NK-92 treated with Interleukin-12 subunit alpha and Interleukin-12 subunit beta, amount 100 ng/mL, for 24 hours (cell line): ENCODE measurements around the gene XXYLT1.

Experiments
- DNase-seq: peaks from one replicate; lab custom pipeline; 2025; lab: John Stamatoyannopoulos, UW

Gene XXYLT1

GRCh38 chr3:195184716-195185421 lies 86.1 kb downstream of the XXYLT1 start:
- DNase-seq = no peak

GRCh38 chr3:195183071-195183776 lies 87.7 kb downstream of the XXYLT1 start:
- no peak for DNase-seq

DNA sequence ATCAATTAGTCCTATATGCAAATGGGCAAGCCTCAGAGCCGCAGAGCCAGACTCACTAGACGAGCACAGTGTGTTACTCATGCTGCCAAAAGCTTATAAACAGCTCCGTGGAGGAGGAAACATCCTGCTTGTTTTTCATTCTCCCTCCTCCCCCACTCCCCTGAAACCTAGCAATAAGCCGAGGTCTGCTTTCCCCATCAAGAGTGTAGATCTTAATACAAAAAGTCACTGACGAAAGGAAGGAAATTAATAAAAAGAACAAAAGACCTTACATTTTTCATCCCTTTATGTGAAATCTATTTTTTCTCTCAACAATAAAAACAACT lies 88.5 kb downstream of the XXYLT1 start:
- no peak for DNase-seq

GRCh38 chr3:195181741-195182469 lies 89.1 kb downstream of the XXYLT1 start:
- no peak for DNase-seq

- DNase-seq = no peak
Measured at GRCh38 chr3:195181113-195181498, 89.9 kb downstream of the XXYLT1 start.

- DNase-seq = no peak
Measured at GRCh38 chr3:195180490-195181112, 90.4 kb downstream of the XXYLT1 start.

DNA sequence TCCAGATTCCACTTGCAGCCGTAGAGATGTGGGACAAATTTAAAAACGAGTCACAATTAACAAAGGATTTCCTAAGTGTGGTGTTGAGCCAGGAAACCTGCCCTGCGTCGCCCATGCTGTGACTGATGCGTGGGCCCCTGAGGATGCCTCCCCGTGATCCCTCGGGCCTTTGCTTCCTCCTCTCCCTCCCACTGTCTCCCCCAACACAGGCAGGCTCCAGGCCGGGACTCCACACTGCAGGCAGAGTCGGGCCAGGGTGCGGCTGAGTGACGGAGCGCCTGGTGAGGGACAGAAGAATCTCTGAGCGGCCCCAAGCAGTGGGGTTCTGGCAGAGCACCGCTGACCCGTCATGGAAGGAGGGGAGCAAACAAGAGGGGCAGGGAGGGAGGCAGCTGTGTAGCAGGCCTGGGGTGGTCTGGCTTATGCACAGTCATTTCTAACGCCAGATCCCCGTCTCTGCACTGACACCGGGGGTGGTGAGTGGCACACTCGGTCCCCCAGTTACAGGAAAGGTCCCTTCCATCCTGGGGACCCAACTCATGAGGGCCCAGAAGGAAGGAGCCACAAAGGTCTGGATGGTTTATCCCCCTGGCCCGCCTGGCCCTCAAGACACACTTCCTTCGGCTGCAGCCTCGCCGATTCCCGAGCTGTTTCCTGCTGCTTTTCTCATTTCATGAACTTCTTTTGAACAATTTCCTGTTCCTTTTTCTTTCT lies 91.0 kb downstream of the XXYLT1 start:
- DNase-seq = no peak

DNA sequence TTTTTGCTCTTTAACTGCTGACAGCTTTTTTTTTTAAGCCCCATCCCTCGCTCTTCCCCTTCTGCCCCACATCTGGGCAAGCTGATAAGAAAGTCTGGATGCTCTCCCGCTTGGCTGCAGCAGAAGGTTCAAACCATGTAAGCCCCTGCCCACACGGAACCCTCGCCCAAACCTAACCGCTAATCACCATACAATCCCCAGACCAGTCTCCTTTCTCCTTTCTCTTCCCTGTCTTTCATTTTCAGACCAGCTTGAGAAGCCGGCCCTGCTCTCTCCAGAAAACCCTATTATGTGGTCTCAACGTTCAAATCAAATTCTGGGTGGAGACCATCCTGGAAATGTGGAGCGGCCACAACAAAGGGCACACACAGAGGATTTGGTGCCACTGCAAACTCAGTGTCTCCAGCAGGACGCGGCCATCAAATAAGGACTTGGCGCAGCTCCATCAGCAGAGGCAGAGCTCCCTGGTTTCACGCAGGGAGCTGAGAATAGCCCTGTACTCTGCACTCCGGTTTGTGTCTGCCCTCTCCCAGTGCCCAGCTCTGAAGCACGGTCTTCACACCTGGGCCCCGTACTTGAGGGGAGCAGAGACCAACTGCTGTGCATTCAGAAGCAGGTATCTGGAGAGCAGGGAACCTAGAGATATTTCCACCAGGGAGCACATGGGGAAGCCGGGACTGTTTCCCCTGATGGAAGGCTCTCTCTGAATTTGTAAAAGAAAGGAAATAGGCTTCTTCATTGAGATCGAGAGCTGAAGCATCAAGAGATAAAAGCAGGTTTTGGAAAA lies 92.6 kb downstream of the XXYLT1 start:
- DNase-seq = no peak

DNA sequence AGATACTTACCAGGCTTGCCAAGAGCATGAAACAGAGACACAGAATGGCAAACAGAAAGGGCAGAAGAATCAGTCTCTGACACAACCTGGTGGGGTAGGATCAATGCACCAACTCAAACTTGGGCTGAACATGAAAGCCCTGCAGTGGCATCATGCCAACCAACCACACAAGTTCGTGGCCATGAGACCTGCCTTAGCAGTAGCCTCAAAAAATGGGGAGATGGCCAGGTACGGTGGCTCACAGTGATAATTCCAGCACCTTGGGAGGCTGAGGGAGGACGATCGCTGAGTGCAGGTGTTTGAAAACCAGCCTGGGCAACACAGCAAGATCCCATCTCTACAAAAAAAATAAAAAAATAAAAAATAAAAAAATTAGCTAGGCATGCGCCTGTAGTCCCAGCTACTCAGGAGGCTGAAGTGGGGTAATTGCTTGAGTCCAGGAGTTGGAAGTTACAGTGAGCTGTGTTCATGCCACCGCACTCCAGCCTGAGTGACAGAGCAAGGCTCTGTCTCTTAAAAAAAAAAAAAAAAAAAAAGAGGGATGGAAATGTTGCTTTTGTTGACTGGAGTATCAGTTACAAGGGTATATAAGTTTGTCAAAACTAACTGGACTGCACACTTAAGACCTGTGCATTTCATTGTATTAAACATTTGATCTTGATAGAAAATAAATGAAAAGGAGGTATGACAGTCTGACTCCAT lies 93.4 kb downstream of the XXYLT1 start:
- no peak for DNase-seq

GRCh38 chr3:195176776-195177175 lies 94.2 kb downstream of the XXYLT1 start:
- DNase-seq = no peak

DNA sequence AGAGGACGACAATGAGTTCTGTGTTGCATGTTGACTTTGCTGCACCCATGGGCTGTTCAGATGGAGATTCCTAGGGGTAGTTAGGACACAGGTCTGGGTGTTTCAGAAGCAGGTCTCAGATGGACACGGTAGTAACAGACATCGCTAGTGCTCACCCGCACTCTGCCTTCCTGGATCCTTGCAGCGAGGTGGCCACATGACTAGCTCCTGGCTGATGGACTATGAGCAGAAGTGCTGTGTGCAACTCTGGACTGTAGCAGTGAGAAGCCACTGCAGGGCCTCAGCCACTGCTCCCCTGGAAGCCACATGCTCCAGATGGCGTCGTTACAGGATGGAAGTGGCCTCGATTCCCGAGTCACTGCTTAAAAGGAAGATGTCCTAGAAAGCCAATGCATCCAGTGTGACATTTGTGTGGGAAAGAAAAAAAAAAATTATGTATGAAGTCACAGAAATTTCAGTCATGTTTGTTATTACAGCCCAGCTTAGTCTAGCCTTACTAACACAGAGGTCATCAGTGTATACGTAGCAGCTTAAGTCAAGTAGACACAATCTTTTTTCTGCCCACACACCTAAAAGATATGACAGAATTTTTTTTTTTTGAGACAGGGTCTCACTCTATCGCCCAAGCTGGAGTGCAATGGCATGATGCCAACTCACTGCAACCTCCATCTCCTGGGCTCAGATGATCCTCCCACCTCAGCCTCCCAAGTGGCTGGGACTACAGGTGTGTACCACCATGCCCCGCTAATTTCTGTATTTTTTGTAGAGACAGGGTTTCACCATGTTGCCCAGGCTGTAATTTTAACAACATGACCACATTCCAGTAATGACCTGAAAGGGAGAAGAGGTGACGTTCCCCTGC lies 95.3 kb downstream of the XXYLT1 start:
- no peak for DNase-seq

DNA sequence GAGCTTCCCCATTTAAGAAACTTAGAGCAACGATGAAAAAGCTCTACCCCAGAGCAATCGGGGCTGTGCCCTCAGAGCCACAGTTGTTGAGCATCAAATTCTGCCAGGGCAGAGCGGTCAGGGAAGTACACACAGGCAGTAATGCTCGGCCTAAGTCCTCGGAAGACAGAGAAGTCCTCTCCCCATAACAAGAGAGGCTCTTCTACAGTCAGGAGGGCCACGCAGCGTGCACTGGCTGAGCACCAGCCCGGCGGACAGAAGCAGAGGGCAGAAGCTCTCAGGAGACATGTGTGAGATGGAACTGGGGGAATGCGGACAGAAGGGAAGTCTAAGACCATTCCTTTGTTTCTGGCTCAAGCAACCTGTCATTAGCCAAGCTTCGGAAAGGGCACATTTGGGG lies 95.9 kb downstream of the XXYLT1 start:
- DNase-seq = no peak

DNA sequence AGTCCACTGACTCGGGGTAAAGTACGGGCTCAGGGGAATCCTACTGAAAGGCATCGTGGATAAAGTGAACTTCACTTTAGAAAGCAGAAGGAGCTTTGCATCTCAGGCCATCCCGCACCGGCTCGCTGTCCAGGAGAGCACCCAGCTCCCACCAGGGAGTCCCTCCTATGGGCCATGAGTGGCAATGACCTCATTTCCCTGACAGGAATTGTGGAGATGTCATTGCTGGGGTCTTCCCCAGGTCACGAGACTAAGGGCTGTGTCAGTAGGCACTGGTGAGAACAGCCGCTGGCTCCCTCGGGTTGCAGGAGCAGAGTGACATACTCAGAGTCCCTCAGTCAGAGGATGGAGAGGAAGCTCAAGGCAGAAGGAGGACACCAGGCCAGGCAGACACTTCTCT lies 97.3 kb downstream of the XXYLT1 start:
- DNase-seq = no peak

- DNase-seq = no peak
Measured at GRCh38 chr3:195172896-195173295, 98.1 kb downstream of the XXYLT1 start.

DNA sequence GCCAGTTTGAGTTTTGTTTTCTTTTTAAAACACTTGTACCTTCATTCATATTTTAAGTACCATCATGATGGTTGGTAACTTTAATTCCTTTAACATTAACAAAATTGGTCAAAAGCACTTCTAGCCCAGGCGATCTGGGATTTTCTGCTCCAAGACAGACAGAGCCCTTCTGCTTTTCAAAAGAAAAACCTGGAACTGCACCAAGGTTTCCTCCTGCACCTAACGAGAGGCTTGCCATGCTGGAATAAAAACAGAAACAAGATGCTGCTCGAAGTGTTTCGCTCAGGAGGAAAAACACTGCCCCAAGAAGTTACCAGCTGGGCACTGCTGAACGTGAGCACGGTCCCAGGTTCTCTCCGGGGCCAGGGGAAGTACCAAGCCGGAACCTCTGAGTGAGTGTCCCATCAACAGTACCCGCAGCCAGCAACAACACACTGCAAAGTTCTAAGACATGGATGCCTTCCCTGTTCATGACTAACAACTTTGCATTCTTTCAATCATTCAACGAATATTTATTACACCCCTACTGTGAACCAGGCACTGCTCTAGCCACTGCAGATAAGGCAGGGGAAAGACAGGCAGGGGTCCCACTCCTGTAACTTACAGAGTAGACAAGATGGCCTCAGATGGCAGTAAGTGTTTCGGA lies 98.8 kb downstream of the XXYLT1 start:
- DNase-seq = no peak

DNA sequence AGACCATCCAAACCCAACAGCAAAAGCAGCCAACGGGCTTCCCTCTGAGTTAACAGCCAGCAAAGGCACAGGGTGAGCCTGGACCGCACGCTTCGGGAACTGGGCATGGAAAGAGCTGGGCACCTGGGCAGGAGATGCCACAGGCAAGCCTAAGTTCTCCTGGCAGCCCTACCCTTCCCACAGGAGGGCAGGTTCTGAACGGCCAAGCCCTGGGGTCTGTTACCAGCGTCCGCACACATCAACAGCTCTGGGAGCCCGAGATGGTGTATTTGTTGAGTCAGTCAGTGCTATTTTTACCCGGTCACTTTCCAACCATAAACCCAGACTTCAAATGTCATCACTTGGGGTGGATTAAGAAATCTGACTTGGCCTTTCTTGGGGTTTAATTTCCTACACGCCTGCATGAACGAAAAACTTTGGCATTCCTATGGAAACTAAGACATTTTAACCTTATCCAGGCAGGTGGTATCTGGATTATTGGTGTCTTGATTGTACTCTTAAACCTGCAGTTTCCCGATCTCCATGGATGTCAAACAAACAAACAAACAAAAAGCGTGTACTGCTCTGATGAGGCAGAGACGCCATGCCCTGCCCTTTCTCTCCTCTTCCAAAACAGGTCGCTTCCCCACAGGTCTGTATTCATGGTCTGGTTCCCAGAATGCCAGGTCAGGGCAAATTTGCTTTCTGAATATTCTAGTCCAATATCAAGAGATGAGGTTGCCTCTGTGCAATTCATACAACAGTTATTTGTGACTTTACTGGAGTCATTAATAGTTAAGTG lies 99.7 kb downstream of the XXYLT1 start:
- DNase-seq = no peak

- DNase-seq = no peak
Measured at GRCh38 chr3:195170496-195170895, 100.5 kb downstream of the XXYLT1 start.

DNA sequence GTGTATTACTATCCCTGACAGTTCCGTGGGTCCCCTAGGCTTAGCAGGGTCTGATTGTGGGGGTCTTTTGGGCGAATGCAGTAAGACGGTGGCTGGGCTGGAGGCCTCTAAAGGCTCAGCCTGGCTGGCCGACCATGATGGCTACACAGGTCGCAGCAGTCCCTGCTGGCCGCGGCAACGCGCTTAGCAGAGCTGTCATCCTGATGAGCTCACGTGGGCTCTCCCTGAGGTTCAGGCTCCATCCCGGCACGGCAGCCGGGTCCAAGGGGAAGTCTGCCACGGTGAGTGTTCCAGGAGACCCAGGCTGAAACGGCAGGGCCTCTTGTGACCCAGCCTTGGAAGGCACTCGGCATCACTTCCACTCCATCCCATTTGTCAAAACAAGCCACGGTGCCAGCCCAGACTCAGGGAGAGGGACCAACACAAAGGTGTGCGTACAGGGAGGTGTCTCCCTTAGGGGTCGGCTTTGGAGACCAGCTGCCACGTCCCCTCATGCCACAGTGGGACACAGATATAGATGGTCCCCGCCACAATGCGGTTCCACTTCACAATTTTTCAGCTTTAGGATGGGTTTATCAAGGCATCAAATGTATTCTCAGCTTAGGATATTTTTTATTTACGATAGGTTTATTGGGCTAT lies 101.8 kb downstream of the XXYLT1 start:
- DNase-seq = no peak
